ENCODE data around the gene PPP1R15A. TPM values are rescaled to one million over a fixed set of nuclear protein-coding genes. Genes with fewer than 3 reads are reported as not detected.

The PPP1R15A gene
- total RNA-seq, 2 experiments from 2014 or later, result 23.4 to 31.7 TPM

GRCh38 chr19:48872884-48873475, 759 bp downstream of the PPP1R15A start:
- ChIA-PET CTCF (ENCODE audit: unreplicated experiment) (interaction anchor here (1.1 kb wide), 1 partner anchor 30 kb away, joined by 4 read pairs; no protein-coding TSS in a partner anchor), POLR2A (interaction anchor here (1.1 to 1.7 kb wide), 3 partner anchors 22 to 80 kb away, joined by 3 read pairs; no protein-coding TSS in a partner anchor)
- H3K36me3 ChIP-seq (ENCODE audit: insufficient read depth, low read length), result peaks cover 36% of the 10 kb centered on the region
- peaks cover 30% of the 10 kb centered on the region for H3K79me2 ChIP-seq (ENCODE audit: insufficient read depth, low read depth, low read length)
- peaks cover 9% of the 10 kb centered on the region for H4K20me1 ChIP-seq (ENCODE audit: insufficient read depth, low read length)
- intact Hi-C loops (cut with micrococcal nuclease; ENCODE audit: unreplicated experiment), result loop anchor here (1.0 kb wide), 1 partner anchor 92 kb away; the partner anchor contains the start of gene FTL
- H3K27ac ChIP-seq (ENCODE audit: low read depth, low read length, poor library complexity, severe bottlenecking), result peak overlapping the region; percentile 99
- H3K4me3 ChIP-seq (ENCODE audit: low read depth, low read length, poor library complexity, severe bottlenecking), result peak overlapping the region; percentile 84
- no TSS peak for BruUV-seq (replicated peaks)
- TF ChIP-seq CTCF (conservative IDR thresholded peaks at IDR 0.05; ENCODE audit: low read length) (no peak), EZH2phosphoT487 (IDR thresholded peaks at IDR 0.05; ENCODE audit: borderline replicate concordance, low read depth, low read length) (no peak)
- peaks cover 59% of the 10 kb centered on the region for H3K4me1 ChIP-seq (ENCODE audit: insufficient read depth, low read length, poor library complexity, severe bottlenecking)
- peak overlapping the region; percentile 99 for H3K4me2 ChIP-seq (ENCODE audit: low read length)
- H3K9me3 ChIP-seq (ENCODE audit: low read length), result peaks cover 8% of the 10 kb centered on the region; the same call in 1 of the 2 replicates
- no peaks in the 10 kb centered on the region for H3K9me2 ChIP-seq (ENCODE audit: insufficient read depth, low read length)
- peak; percentile 89 for DNase-seq (ENCODE audit: low spot score)
- no peak overlapping the region; the same call in 1 of the 2 replicates for H2AFZ ChIP-seq (ENCODE audit: low read length)

- peak overlapping the region; percentile 84 for H3K4me3 ChIP-seq (ENCODE audit: low read depth, low read length, poor library complexity, severe bottlenecking)
- BruUV-seq (replicated peaks), result no TSS peak
- ChIA-PET CTCF (ENCODE audit: unreplicated experiment) (interaction anchor here (1.1 kb wide), 1 partner anchor 31 kb away, joined by 4 read pairs; no protein-coding TSS in a partner anchor), POLR2A (interaction anchor here (1.1 to 1.7 kb wide), 3 partner anchors 21 to 79 kb away, joined by 3 read pairs; no protein-coding TSS in a partner anchor)
- peaks cover 8% of the 10 kb centered on the region; the same call in 1 of the 2 replicates for H3K9me3 ChIP-seq (ENCODE audit: low read length)
- peaks cover 41% of the 10 kb centered on the region for H3K36me3 ChIP-seq (ENCODE audit: insufficient read depth, low read length)
- H3K27ac ChIP-seq (ENCODE audit: low read depth, low read length, poor library complexity, severe bottlenecking), result peak overlapping the region; percentile 99
- peaks cover 9% of the 10 kb centered on the region for H4K20me1 ChIP-seq (ENCODE audit: insufficient read depth, low read length)
- peaks cover 30% of the 10 kb centered on the region for H3K79me2 ChIP-seq (ENCODE audit: insufficient read depth, low read depth, low read length)
- no peak for TF ChIP-seq EZH2phosphoT487 (IDR thresholded peaks at IDR 0.05; ENCODE audit: borderline replicate concordance, low read depth, low read length)
- TF ChIP-seq CTCF (conservative IDR thresholded peaks at IDR 0.05; ENCODE audit: low read length), result no peak
- H2AFZ ChIP-seq (ENCODE audit: low read length), result no peak overlapping the region
- no peak for DNase-seq (ENCODE audit: low spot score)
- H3K4me2 ChIP-seq (ENCODE audit: low read length), result peak overlapping the region; percentile 99
- intact Hi-C loops (cut with micrococcal nuclease; ENCODE audit: unreplicated experiment), result loop anchor here (1.0 kb wide), 1 partner anchor 92 kb away; the partner anchor contains the start of gene FTL
- peaks cover 59% of the 10 kb centered on the region for H3K4me1 ChIP-seq (ENCODE audit: insufficient read depth, low read length, poor library complexity, severe bottlenecking)
- H3K9me2 ChIP-seq (ENCODE audit: insufficient read depth, low read length), result no peaks in the 10 kb centered on the region
These were observed 1.5 kb downstream of the PPP1R15A start for GRCh38 chr19:48873476-48874302.
